Lower lobe of right lung (tissue), 2 donors: ENCODE measurements around the gene ENTPD7. TPM values are rescaled to one million over a fixed set of nuclear protein-coding genes. Genes with fewer than 3 reads are reported as not detected.

ENCODE experiments used
- ATAC-seq, 2 donors: fragments of 200-7000 bp; cut with Tn5 transposase; one replicate each; pipeline ENCODE4 v1.9.1; 2020 to 2022; ENCODE audit warnings: mild to moderate bottlenecking in 2 of 2, moderate library complexity in 2 of 2
- DNase-seq: peaks from one replicate; pipeline ENCODE4 v3.0.0-alpha.2; 2020
- H3K27ac ChIP-seq: fragments of 200-600 bp; one replicate; pipeline ENCODE4 v1.8.0; 2022
- H3K27me3 ChIP-seq: fragments of 200-600 bp; one replicate; pipeline ENCODE4 v1.8.0; 2022; ENCODE audit warnings: low read depth
- H3K36me3 ChIP-seq: fragments of 200-600 bp; one replicate; pipeline ENCODE4 v1.8.0; 2022; ENCODE audit warnings: mild to moderate bottlenecking
- H3K4me1 ChIP-seq: fragments of 200-600 bp; one replicate; pipeline ENCODE4 v1.8.0; 2022
- H3K4me3 ChIP-seq: fragments of 200-600 bp; one replicate; pipeline ENCODE4 v1.8.0; 2022; ENCODE audit warnings: mild to moderate bottlenecking
- H3K9me3 ChIP-seq: fragments of 200-600 bp; one replicate; pipeline ENCODE4 v1.8.0; 2022
- CTCF ChIP-seq: fragments of 200-600 bp; IDR thresholded peaks from one replicate; pipeline ENCODE4 v1.8.0; 2022; ENCODE audit warnings: antibody characterized with exemption, mild to moderate bottlenecking
- intact Hi-C: fragments of 100-400 bp; cut with DNase I; formaldehyde crosslinking; loops from one replicate; pipeline ENCODE4 v1.11.0; 2022
- total RNA-seq: library from RNA; stranded (reverse); fragmentation: NEBNext Ultra II Directional; extraction: Animal tissue kit (Norgen Biotek cat#: 25700); gene quantifications from one replicate; pipeline ENCODE4 v1.2.1, GENCODE V29; 2021
- donor health status: DM: no; HTN: yes; CAD: no; lungs with severe emphysema.

Gene ENTPD7
- total RNA-seq, 1 donor from 2014 or later, result 8.1 TPM

GRCh38 chr10:99652800-99653390, 6.4 kb upstream of the ENTPD7 start:
- H3K9me3 ChIP-seq, result no peaks in the 10 kb centered on the region
- peaks cover 7% of the 10 kb centered on the region for H3K4me1 ChIP-seq
- TF ChIP-seq CTCF, result no peak
- H3K36me3 ChIP-seq, result no peaks in the 10 kb centered on the region
- intact Hi-C loops, result no loop called here
- DNase-seq (no peak), ATAC-seq (no peak)
- H3K27me3 ChIP-seq, result no peaks in the 10 kb centered on the region
- no peak overlapping the region for H3K4me3 ChIP-seq
- no peak overlapping the region for H3K27ac ChIP-seq

GRCh38 chr10:99654390-99655175, 4.7 kb upstream of the ENTPD7 start:
- no peak overlapping the region for H3K27ac ChIP-seq
- no peaks in the 10 kb centered on the region for H3K27me3 ChIP-seq
- ATAC-seq, result no peak
- TF ChIP-seq CTCF, result no peak
- peaks cover 17% of the 10 kb centered on the region for H3K4me1 ChIP-seq
- intact Hi-C loops, result no loop called here
- H3K36me3 ChIP-seq, result no peaks in the 10 kb centered on the region
- H3K4me3 ChIP-seq, result no peak overlapping the region
- DNase-seq, result no peak
- H3K9me3 ChIP-seq, result no peaks in the 10 kb centered on the region

DNA sequence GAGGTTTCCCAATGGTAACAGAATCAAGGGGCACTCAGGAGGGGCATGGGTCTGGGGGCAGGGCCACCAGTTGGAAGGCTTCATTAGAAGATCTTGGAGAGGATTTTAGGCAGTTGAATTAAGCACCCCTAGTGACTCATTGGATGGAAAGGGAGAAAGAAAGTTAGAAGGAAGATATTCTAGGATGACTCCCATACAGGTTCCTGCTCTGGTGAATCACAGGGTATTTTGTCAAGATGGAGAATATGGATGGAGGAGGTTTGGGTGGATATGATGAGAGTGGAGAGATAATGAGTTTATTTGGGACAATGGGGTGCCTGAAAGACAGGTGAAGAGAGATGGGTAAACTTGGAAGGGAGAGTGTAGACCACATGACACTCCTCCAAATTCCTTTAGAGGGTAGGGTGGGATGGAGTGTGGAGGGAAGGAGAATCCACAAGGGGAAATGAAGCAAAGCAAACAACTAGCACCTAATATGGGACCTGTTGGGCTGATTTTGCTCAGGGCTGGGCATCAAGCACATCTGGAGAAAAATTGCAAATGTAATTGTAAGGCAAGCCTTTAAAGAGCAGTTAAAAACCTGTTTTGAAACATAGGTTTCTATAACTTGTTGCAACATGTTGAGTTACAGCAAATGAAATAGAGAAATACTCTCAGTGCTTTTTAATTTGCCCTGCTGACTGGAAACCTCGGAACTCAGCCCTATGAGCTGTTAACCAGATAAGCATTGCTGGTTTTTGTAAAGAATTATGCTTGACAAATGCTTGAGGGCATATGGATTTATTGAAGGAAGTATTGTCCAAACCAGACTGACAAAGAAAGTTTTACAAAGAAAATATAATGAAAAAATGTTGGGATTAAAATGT, 2.9 kb upstream of the ENTPD7 start:
- Histone ChIP-seq H3K9me3 (no peaks in the 10 kb centered on the region), H3K4me3 (no peak overlapping the region), H3K27ac (no peak overlapping the region), H3K4me1 (peaks cover 23% of the 10 kb centered on the region), H3K27me3 (no peaks in the 10 kb centered on the region), H3K36me3 (no peaks in the 10 kb centered on the region)
- intact Hi-C loops, result no loop called here
- no peak for DNase-seq
- no peak for TF ChIP-seq CTCF
- no peak for ATAC-seq

DNA sequence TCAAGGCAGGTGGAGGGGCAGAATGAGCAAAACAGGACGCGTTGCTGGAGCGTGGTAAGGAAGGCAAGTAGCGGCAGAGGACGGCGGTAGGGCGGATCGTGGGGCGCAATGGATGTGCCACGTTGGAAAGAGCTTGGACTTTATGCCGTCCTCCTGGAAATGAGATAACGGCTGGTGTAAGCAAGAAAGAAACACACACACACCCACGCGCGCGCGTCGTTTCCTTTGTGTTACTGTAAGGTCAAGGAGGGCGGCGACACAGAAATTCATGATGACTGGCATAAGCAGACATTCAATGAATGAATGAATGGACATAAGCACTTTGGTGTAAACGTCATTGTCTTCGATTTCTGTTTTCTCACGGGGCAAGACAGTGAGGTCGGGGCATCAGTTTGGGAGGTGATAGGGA, 683 bp upstream of the ENTPD7 start:
- no peak for TF ChIP-seq CTCF
- Histone ChIP-seq H3K27ac (peak overlapping the region; percentile 75), H3K36me3 (peaks cover 3% of the 10 kb centered on the region), H3K4me1 (peaks cover 23% of the 10 kb centered on the region), H3K4me3 (peak overlapping the region; percentile 92), H3K27me3 (no peaks in the 10 kb centered on the region), H3K9me3 (no peaks in the 10 kb centered on the region)
- ATAC-seq (peak; percentile 18 to 55), DNase-seq (peak; percentile 84)
- intact Hi-C loops, result no loop called here

- TF ChIP-seq CTCF, result no peak
- H3K9me3 ChIP-seq, result no peaks in the 10 kb centered on the region
- no peaks in the 10 kb centered on the region for H3K27me3 ChIP-seq
- intact Hi-C loops, result no loop called here
- H3K36me3 ChIP-seq, result peaks cover 3% of the 10 kb centered on the region
- H3K4me3 ChIP-seq, result peak overlapping the region; percentile 92
- DNase-seq (no peak), ATAC-seq (peak in 1 of 2 donors; percentile 1)
- H3K4me1 ChIP-seq, result peaks cover 23% of the 10 kb centered on the region
- H3K27ac ChIP-seq, result peak overlapping the region; percentile 75
Observed at GRCh38 chr10:99659868-99660366, 608 bp downstream of the ENTPD7 start.
